ENCODE results near the gene POLR3B.
A peak's percentile ranks its signal among the peaks of the same experiment; 100 is the strongest.
"Not testable (repeated sequence)": the region's sequence is repeated elsewhere in the genome, so short reads cannot be mapped to it uniquely, and the experiment has no call there.

POLR3B gene

DNA sequence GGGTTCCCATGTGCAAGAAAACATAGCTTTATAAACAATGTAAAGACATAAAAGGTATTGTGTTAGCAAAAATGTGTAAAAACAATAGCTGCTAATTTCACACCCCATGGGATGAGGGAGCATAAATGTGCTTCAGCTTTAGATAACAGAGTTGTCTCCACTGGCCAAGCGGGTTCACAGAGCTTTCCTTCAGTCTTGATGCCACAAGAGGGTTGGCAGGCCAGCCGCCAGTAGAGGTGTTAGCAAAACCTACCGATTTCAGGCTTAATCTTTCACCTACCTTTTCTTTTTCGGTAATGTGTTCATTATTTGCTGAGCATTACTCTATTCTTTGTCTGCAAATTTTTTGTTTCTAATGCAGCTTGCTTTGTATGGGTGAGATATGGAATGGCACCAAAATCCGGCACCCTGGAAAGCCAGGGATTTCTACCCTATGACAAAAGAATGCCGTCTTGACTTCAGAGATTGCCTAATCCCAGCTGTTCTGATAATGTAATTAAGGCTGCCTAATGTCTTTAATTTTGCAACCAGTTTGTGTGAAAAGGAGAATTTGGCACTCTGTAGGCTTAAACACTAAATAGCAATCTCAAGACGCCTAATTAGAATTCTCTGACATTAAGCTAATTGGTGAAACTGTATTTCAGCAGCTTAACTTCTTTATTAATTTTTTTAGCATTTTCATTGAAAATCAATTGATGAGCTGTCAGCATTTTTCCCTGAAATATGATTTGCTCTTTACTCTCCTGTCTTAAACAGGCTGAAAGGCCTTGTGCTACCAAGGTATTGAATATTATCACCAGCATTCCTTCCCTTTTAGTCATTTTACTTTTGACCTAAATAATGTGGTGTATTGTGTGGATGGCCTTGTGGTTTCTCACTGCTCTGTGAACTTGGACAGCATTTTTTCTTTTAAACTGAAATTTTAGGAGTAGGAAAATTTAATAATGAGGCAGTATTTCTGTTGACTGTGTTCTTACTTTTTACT, 60.7 kb downstream of the POLR3B start:
- no peak for DNase-seq

- no peak for DNase-seq
These were observed 61.4 kb downstream of the POLR3B start for GRCh38 chr12:106418970-106419369.

- DNase-seq, result no peak
These were observed 65.7 kb downstream of the POLR3B start for GRCh38 chr12:106423291-106423690.

GRCh38 chr12:106425061-106425702, 67.6 kb downstream of the POLR3B start:
- DNase-seq, result no peak

DNA sequence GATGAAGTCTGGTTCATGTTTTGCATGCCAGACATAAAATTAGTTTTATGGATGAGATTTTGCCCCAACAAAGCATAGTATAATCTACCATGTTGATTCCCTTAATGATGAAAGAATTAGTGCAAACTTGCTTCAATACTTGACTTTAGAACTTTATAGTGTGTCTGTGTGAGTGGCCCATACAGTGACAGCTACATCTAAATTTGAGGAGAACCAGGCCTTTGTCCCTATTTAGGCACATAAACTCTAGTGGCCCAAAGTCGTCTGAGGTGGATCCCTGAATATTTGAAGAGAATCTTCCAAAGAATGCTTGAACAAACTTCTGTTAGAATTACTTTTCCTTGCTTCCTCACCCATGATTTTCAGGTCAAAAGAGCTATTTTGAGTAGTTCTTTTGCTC, 70.4 kb downstream of the POLR3B start:
- no peak for DNase-seq

GRCh38 chr12:106428384-106428783, 70.8 kb downstream of the POLR3B start:
- no peak for DNase-seq

DNA sequence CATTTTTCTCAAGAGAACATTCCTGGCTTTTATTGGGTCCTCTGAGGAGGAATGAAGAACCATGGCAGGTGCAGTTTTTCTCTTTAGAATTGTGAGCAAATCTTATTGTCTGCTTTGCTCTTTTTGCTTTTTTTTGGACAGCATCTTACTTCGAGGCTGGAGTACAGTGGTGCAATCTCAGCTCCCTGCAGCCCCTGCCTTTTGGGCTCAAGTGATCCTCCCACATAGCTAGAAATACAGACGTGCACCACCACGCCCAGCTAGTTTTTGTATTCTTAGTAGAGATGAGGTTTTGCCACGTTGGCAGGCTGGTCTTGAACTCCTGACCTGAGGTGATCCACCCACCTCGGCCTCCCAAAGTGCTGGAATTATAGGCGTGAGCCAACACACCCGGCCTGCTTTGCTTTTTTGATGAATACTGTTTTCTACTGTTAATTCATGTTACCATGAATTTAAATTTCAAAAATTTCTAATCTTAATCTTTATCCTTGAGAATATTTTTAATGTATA, 71.5 kb downstream of the POLR3B start:
- DNase-seq, result no peak

GRCh38 chr12:106429636-106430035, 72.1 kb downstream of the POLR3B start:
- no peak for DNase-seq

DNA sequence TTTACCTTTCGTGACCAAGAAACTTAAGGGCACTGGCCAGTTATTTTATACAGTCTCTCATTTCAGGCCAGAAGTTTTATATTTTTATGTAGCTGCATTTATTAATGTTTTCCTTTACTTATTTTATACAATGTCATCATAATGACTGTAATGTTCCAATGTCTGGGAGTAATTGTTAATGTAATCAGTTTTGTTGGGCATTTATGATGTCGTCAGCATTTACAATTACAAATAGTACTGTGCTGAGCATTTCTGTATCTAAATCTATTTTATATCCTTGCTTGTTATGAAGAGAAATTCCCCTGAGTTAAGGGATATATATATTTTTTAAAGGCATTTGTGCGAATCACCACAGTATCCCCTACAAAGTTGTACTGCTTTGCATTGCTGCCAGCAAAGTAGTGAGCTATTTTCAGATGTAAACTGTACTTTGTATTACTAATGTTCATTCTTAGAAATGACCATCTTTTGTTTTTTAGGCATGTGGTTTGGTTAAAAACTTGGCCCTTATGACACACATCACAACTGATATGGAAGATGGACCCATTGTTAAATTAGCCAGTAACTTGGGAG, 74.4 kb downstream of the POLR3B start:
- no peak for DNase-seq

- DNase-seq, result no peak
These were observed 75.5 kb downstream of the POLR3B start for GRCh38 chr12:106433055-106433454.

GRCh38 chr12:106434526-106434925, 77.0 kb downstream of the POLR3B start:
- no peak for DNase-seq

GRCh38 chr12:106436164-106436563, 78.6 kb downstream of the POLR3B start:
- no peak for DNase-seq

- DNase-seq, result no peak
These were observed 85.0 kb downstream of the POLR3B start for GRCh38 chr12:106442575-106442974.

DNA sequence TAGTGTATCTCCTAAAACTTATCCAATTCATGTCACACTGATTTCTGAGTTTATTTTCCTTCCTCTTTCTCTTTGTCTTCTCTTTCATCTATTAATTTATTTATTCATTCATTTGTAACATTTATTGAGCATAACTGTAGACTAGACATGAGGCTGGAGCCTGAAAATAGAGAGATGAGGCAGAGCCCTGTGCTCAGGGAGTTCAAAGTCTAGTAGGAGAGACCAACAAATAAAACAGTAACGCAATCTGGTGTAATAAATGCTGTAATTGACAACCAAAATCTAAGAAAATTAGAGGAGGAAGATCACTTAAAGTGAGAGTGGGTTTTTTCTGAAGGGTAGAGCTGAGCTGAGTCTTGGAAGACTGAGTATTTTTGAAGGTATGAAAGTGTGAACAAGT, 87.5 kb downstream of the POLR3B start:
- DNase-seq, result peak in 1 of 2 experiments; percentile 4

GRCh38 chr12:106445959-106446358, 88.4 kb downstream of the POLR3B start:
- DNase-seq, result peak; percentile 80 to 81

DNA sequence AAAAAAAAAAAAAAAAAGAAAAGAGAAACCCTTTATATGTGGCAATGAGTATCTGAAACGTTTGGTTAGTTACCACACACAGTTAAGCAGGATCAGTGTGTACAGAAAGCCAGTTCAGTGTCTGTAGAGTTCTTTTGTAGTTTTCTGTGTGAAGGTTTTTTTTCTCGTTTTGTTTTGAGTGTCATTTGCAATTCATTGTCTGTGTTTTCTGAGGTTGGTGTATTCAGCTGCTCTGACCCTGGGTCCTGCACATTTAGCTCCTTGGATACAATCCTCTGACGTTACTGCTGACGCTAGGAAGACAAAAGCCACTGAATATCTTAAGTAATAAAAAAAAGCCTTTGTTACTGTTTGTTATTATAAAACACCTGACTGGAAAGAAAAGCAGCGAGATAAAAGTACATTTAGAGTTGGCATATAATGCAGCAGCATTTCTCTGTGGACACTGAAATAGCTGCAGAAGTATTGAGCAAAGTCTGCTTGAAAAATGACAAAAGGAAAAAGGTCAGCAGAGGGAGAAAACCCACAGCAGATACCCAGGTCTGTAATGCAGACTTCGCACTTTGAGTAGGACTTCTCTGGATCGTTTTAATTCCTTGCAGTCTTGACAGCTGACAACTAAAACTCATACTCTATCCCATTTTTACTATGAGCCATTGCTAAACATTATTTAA, 89.0 kb downstream of the POLR3B start:
- DNase-seq, result peak; percentile 50 to 51

GRCh38 chr12:106452309-106452708, 94.8 kb downstream of the POLR3B start:
- no peak for DNase-seq

- DNase-seq, result no peak
These were observed 97.6 kb downstream of the POLR3B start for GRCh38 chr12:106455111-106455510.

DNA sequence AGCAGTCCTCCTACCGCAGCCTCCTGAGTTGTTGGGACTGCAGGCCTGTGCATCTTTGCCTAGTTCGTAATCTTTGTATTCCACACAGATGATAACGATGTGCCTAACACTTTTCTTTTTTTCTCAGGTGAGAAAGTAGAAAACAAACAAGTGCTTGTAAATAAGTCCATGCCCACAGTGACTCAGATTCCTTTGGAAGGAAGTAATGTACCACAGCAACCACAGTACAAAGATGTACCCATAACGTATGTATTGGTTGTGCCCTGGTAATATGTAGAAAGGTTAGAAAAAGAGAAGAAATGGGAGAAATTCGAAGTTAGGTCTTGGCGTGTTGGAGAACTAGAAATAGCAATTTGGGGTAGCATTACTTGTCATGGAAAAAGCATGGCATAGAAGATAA, 101.6 kb downstream of the POLR3B start:
- no peak for DNase-seq

GRCh38 chr12:106459534-106459933, 102.0 kb downstream of the POLR3B start:
- DNase-seq, result no peak

- no peak for DNase-seq
These were observed 104.2 kb downstream of the POLR3B start for GRCh38 chr12:106461730-106462129.

DNA sequence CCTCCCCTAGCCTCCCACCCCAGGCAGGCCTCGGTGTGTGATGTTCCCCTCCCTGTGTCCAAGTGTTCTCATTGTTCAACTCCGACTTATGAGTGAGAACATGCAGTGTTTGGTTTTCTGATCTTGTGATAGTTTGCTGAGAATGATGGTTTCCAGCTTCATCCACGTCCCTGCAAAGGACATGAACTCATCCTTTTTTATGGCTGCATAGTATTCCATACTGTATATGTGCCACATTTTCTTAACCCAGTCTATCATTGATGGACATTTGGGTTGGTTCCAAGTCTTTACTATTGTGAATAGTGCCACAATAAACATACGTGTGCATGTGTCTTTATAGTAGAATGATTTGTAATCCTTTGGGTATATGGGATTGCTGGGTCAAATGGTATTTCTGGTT, 108.1 kb downstream of the POLR3B start:
- not testable (repeated sequence) for DNase-seq

- DNase-seq, result not testable (repeated sequence)
These were observed 118.1 kb downstream of the POLR3B start for GRCh38 chr12:106475662-106476061.
